ENCODE results near the gene PTGES3L. TPM values are rescaled to one million over a fixed set of nuclear protein-coding genes. Genes with fewer than 3 reads are reported as not detected.
A peak's percentile ranks its signal among the peaks of the same experiment; 100 is the strongest.
"Not testable (repeated sequence)": the region's sequence is repeated elsewhere in the genome, so short reads cannot be mapped to it uniquely, and the experiment has no call there.

Gene PTGES3L
- total RNA-seq, 1 experiment from 2014 or later, result 0.23 TPM

DNA sequence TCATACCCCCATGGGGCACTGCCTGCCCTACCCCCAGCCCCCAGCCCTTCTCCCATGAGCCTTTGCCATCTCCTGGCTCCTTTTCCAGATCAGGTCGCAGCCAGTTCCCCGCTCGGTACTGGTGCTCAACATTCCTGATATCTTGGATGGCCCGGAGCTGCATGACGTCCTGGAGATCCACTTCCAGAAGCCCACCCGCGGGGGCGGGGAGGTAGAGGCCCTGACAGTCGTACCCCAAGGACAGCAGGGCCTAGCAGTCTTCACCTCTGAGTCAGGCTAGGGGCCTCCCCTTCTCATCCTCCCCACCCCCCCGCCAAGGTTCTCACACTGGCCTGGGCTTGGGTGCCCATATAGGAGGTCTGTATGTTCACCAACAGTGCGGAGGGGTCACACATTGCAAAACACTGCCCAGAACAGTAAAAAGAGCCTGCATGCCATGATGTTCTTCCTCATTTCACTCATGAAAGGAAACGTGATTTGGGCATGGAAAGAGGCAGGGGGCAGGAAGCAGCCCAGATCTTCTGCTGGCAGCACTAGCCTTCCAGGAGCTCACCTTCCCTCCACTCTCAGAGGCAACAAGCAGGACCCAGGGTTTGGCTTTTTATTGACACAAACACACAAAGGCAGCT is 34.3 kb upstream of the PTGES3L start:
- no peak for DNase-seq (ENCODE audit: low read depth)

GRCh38 chr17:43013296-43013695 is 33.4 kb upstream of the PTGES3L start:
- no peak for DNase-seq (ENCODE audit: low read depth)

GRCh38 chr17:43011728-43012472 is 32.0 kb upstream of the PTGES3L start:
- DNase-seq (ENCODE audit: low read depth), result no peak

DNA sequence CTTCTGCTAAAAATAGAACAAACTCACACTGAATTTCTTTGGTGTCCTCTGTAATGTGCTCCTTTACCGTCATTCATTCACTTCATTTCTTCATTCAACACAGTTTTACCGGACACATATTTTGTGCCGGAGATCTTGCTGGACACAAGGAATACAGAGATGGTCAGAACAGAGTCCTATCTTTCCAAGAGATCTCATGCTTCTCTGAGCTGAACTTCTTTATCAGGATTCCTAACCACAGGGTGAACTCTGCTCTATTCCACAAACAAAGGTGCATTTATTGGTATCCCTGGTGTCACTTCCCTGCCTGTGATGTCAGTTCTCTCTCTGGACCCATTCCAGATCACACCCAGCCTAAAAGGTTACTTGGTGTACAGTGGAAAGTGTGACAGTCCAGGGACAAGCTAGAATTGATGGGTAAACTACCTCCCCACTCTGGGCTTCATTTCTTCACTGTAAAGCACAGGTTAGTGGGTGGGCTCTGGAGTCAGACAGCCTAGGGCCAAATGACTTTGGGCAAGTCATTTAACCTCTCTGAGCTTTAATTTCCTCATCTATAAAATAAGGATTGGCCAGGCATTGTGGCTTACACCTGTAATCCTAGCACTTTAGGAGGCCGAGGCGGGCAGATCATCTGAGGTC is 30.9 kb upstream of the PTGES3L start:
- no peak for DNase-seq (ENCODE audit: low read depth)

GRCh38 chr17:43006639-43007551 is 27.0 kb upstream of the PTGES3L start, which contains the start of gene IFI35:
TSS of gene IFI35 (plus strand) at chr17:43006784. CDS start at chr17:43006948, 164 bp downstream.
- DNase-seq (ENCODE audit: low read depth), result peak; percentile 84

DNA sequence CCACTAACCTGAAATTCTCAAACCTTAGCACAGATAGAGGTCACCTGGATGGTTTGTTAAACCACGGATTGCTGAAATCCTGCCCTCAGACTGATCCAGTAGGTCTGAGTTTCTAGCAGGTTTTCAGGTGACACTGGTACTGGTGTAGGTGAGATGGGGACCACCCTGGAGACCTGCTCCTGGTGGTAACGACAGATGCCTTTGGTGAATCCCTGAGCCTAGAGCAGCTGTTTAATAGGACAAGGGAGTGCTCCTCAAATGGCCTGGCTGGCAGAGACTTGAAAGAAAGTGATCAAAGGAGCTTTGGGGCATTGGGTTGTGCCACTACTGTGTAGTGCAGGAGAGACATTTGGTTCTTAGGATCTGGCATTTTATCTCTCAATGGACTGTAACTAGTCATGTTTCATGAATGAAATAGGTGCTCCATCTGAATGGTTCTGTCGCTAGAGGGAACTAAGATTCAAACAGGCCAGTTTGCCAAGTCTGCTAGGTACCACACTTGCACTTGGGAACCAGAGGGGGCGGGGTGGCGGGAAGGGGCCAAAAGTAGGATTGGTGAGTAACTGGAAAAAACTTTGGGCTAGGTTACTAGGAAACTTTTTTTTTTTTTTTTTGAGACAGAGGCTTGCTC is 23.8 kb upstream of the PTGES3L start:
- peak; percentile 79 for DNase-seq (ENCODE audit: low read depth)

DNA sequence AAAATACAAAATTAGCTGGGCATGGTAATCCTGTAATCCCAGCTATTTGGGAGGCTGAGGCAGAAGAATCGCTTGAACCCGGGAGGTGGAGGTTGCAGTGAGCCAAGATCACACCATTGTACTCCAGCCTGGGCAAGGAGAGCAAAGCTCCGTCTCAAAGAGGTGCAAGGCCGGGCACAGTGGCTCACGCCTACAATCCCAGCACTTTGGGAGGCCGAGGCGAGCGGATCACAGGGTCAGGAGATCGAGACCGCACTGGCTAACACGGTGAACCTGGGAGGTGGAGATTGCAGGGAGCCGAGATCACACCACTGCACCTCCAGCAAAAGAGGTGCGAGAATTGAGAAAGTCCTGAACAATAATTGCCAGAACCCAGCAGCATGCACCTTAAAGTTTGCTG is 21.0 kb upstream of the PTGES3L start:
- not testable (repeated sequence) for DNase-seq (ENCODE audit: low read depth)

DNA sequence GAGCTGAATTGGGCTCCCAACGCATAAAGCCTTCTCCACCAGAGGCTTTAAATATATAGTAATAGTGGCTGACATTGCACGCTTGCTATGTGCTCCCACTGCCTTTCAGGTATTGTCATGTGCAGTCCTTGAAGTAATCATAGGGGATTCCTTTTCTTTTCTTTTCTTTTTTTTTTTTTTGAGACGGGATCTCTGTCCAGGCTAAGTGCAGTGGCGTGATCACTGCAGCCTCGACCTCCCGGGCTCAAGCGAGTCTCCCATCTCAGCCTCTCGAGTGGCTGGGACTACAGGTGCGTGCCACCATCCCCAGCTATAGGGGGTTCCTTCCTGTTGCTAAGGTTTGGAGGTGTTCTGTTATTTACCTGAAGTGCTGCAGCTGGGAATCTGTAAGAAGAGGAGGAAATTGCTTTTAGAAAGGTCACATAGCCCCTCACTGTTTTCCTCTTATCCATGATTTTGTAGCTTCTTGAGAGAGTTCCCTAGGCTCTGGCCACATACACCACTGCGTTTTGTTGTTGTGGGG is 19.2 kb upstream of the PTGES3L start:
- DNase-seq (ENCODE audit: low read depth), result no peak

- peak; percentile 98 for DNase-seq (ENCODE audit: low read depth)
Observed at GRCh38 chr17:42997984-42998938, 18.4 kb upstream of the PTGES3L start, which contains the start of gene RPL27. TSS of gene RPL27 (plus strand) at chr17:42998419. CDS start at chr17:42998751, 332 bp downstream.

DNA sequence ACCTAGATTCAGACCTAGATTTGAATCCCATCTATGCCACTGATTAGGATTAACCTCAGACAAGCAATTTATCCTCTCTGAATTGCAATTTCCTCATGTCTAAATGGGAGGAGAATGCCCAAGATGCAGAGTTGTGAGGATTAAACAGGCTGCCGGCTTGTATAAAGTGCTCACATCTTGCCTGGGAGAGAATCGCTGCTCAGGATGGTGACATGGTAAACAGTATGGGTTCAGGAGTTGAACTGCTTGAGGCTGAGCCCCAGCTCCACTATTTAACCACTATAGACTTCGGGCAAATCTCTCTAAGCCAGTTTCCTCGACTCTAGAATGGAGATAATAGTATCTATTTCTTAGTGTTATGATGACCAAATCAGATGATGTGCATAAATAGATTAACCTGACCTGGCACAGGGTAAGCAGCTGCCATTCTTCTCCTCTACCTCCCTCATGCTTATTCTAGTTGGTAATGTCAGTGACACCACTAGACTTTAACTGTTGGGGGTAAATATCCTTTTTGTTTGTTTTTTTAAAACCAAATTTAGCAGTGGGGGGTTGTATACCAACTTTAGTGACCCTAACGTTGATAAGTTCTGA is 17.6 kb upstream of the PTGES3L start:
- DNase-seq (ENCODE audit: low read depth), result no peak

GRCh38 chr17:42993913-42994312 is 14.0 kb upstream of the PTGES3L start:
- DNase-seq (ENCODE audit: low read depth), result not testable (repeated sequence)

GRCh38 chr17:42992872-42993271 is 13.0 kb upstream of the PTGES3L start:
- DNase-seq (ENCODE audit: low read depth), result no peak

GRCh38 chr17:42991471-42991870 is 11.6 kb upstream of the PTGES3L start:
- DNase-seq (ENCODE audit: low read depth), result no peak

GRCh38 chr17:42989726-42990652 is 10.1 kb upstream of the PTGES3L start:
- no peak for DNase-seq (ENCODE audit: low read depth)

DNA sequence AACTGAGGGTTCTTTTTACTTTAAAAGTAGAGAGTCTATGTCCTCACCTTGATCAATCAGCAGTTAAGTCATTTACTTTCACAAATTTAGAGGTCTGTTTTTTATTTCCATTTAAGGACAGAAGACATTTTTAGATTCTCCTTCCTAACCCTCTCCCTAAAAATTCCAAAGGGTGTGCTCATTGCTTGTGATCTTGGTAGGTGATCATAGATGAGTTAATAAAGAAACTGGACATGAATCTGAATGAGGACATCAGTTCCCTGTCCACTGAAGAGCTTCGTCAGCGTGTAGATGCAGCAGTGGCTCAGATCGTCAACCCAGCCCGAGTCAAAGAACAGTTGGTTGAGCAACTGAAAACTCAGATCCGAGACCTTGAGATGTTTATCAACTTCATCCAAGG is 9.3 kb upstream of the PTGES3L start:
- no peak for DNase-seq (ENCODE audit: low read depth)

GRCh38 chr17:42985225-42985624 is 5.3 kb upstream of the PTGES3L start:
- DNase-seq (ENCODE audit: low read depth), result no peak

DNA sequence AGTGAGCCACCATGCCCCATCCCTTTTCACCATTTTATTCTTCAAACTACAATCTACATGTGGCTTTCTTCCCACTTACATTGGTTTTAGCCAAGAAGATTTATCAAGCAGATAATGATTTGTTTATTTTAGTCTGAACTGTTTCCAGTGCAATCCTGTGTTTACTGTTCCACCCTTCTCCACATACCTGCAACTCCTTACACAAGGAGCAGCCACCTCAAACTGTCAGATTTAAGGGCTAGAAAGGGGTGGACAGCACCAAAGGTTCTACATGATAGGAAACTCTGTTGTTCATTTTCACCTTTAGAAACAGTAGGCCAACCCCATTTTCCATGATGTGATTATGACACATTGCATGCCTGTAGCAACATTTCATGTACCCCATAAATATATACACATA is 2.4 kb upstream of the PTGES3L start:
- DNase-seq (ENCODE audit: low read depth), result no peak

GRCh38 chr17:42980766-42981397 is 1.0 kb upstream of the PTGES3L start:
- DNase-seq (ENCODE audit: low read depth), result peak; percentile 63

All from Daoy (cell line).